ENCODE results near the gene RASAL2. TPM values are rescaled to one million over a fixed set of nuclear protein-coding genes. Genes with fewer than 3 reads are reported as not detected.
A peak's percentile ranks its signal among the peaks of the same experiment; 100 is the strongest.
"Not testable (repeated sequence)": the region's sequence is repeated elsewhere in the genome, so short reads cannot be mapped to it uniquely, and the experiment has no call there.

Gene RASAL2
- total RNA-seq, 1 experiment from 2014 or later: 31.6 TPM

- no TSS peak for BruUV-seq (replicated peaks)
- Histone ChIP-seq H3K36me3 (ENCODE audit: control insufficient read depth, insufficient read depth, low read length) (no peaks in the 10 kb centered on the region), H3K27me3 (ENCODE audit: control insufficient read depth, insufficient read depth, low read length) (no peaks in the 10 kb centered on the region), H3K9me3 (ENCODE audit: control insufficient read depth, insufficient read depth, low read depth, low read length) (peaks cover 3% of the 10 kb centered on the region; the same call in 1 of the 2 replicates), H3K27ac (ENCODE audit: low read length) (0 out of 2 replicates have a peak overlapping the region, but pooled peaks have one; percentile 5), H3K4me3 (ENCODE audit: low read depth in 2 of 2, low read length in 2 of 2) (no peak overlapping the region), H3K4me1 (ENCODE audit: control insufficient read depth, insufficient read depth, low read length) (peaks cover 34% of the 10 kb centered on the region)
- no peak for DNase-seq (ENCODE audit: low read depth, low spot score)
- intact Hi-C loops (cut with micrococcal nuclease; ENCODE audit: unreplicated experiment): no loop called here
- POLR2A ChIA-PET: no interaction called here
- TF ChIP-seq CTCF (IDR thresholded peaks at IDR 0.05) (no peak), TCF7L2 (IDR thresholded peaks at IDR 0.05; ENCODE audit: low read depth, low read length) (no peak), POLR2AphosphoS5 (IDR thresholded peaks at IDR 0.05; ENCODE audit: low read depth, low read length) (no peak), REST (IDR thresholded peaks at IDR 0.05; ENCODE audit: insufficient read depth in 1 of 2, low read depth in 2 of 2, low read length in 1 of 2) (no peak), SIN3A (IDR thresholded peaks at IDR 0.05; ENCODE audit: borderline replicate concordance, insufficient read depth, low read depth, low read length) (no peak)
- in situ Hi-C loops (cut with HindIII; ENCODE audit: low pct_unique_long_range_greater_than_20kb, low sequenced_read_pairs): no loop called here
- no peak for ATAC-seq
- CTCF ChIA-PET: no interaction called here
These were observed 150.0 kb downstream of the RASAL2 start for GRCh38 chr1:178243890-178244289.

GRCh38 chr1:178248284-178248683 lies 154.4 kb downstream of the RASAL2 start:
- H3K4me1 ChIP-seq (ENCODE audit: control insufficient read depth, insufficient read depth, low read length); BruUV-seq (replicated peaks); ATAC-seq; CTCF ChIA-PET; H3K36me3 ChIP-seq (ENCODE audit: control insufficient read depth, insufficient read depth, low read length); DNase-seq (ENCODE audit: low read depth, low spot score); H3K9me3 ChIP-seq (ENCODE audit: control insufficient read depth, insufficient read depth, low read depth, low read length); H3K27me3 ChIP-seq (ENCODE audit: control insufficient read depth, insufficient read depth, low read length); in situ Hi-C loops (cut with HindIII; ENCODE audit: low pct_unique_long_range_greater_than_20kb, low sequenced_read_pairs); intact Hi-C loops (cut with micrococcal nuclease; ENCODE audit: unreplicated experiment); H3K4me3 ChIP-seq (ENCODE audit: low read depth in 2 of 2, low read length in 2 of 2); H3K27ac ChIP-seq (ENCODE audit: low read length); POLR2A ChIA-PET: not testable (repeated sequence)

GRCh38 chr1:178253581-178253980 lies 159.7 kb downstream of the RASAL2 start:
- in situ Hi-C loops (cut with HindIII; ENCODE audit: low pct_unique_long_range_greater_than_20kb, low sequenced_read_pairs); CTCF ChIA-PET; intact Hi-C loops (cut with micrococcal nuclease; ENCODE audit: unreplicated experiment): not testable (repeated sequence)

More at GRCh38 chr1:178253581-178253980, 159.7 kb downstream of the RASAL2 start:
- H3K36me3 ChIP-seq (ENCODE audit: control insufficient read depth, insufficient read depth, low read length); BruUV-seq (replicated peaks); H3K27me3 ChIP-seq (ENCODE audit: control insufficient read depth, insufficient read depth, low read length); H3K4me1 ChIP-seq (ENCODE audit: control insufficient read depth, insufficient read depth, low read length); H3K27ac ChIP-seq (ENCODE audit: low read length); ATAC-seq; H3K4me3 ChIP-seq (ENCODE audit: low read depth in 2 of 2, low read length in 2 of 2); POLR2A ChIA-PET; DNase-seq (ENCODE audit: low read depth, low spot score); H3K9me3 ChIP-seq (ENCODE audit: control insufficient read depth, insufficient read depth, low read depth, low read length): not testable (repeated sequence)
